ENCODE data around the gene ABCC8. TPM values are rescaled to one million over a fixed set of nuclear protein-coding genes. Genes with fewer than 3 reads are reported as not detected.

Gene ABCC8
- total and polyA plus RNA-seq, 9 of the 15 experiments (the other 6 are each of a cell fraction or from before 2014, with no cell fraction given): not detected

GRCh38 chr11:17353821-17354600, 122.6 kb downstream of the ABCC8 start (continued):
- TF ChIP-seq HDGF (IDR thresholded peaks at IDR 0.05): no peak
- TF ChIP-seq U2AF1 (optimal IDR thresholded peaks at IDR 0.05; ENCODE audit: low read depth, low read length): no peak
- no peak for TF ChIP-seq RAD51 (IDR thresholded peaks at IDR 0.05; ENCODE audit: borderline replicate concordance, low read depth)
- TF ChIP-seq, protein P1, sequence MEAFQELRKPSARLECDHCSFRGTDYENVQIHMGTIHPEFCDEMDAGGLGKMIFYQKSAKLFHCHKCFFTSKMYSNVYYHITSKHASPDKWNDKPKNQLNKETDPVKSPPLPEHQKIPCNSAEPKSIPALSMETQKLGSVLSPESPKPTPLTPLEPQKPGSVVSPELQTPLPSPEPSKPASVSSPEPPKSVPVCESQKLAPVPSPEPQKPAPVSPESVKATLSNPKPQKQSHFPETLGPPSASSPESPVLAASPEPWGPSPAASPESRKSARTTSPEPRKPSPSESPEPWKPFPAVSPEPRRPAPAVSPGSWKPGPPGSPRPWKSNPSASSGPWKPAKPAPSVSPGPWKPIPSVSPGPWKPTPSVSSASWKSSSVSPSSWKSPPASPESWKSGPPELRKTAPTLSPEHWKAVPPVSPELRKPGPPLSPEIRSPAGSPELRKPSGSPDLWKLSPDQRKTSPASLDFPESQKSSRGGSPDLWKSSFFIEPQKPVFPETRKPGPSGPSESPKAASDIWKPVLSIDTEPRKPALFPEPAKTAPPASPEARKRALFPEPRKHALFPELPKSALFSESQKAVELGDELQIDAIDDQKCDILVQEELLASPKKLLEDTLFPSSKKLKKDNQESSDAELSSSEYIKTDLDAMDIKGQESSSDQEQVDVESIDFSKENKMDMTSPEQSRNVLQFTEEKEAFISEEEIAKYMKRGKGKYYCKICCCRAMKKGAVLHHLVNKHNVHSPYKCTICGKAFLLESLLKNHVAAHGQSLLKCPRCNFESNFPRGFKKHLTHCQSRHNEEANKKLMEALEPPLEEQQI (IDR thresholded peaks at IDR 0.05): no peak
- TF ChIP-seq L3MBTL2 (IDR thresholded peaks at IDR 0.05): peak; percentile 55; the same call in 1 of the 2 replicates
- TF ChIP-seq, protein P2, sequence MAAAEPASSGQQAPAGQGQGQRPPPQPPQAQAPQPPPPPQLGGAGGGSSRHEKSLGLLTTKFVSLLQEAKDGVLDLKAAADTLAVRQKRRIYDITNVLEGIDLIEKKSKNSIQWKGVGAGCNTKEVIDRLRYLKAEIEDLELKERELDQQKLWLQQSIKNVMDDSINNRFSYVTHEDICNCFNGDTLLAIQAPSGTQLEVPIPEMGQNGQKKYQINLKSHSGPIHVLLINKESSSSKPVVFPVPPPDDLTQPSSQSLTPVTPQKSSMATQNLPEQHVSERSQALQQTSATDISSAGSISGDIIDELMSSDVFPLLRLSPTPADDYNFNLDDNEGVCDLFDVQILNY (CRISPR knock-in tag; IDR thresholded peaks at IDR 0.05): no peak
- TF ChIP-seq SIN3A (IDR thresholded peaks at IDR 0.05; ENCODE audit: borderline replicate concordance in 2 of 2, control insufficient read depth in 1 of 2, low read depth in 2 of 2, low read length in 2 of 2): no peak
- no peak for TF ChIP-seq POLR2B (IDR thresholded peaks at IDR 0.05; ENCODE audit: low read depth, partially characterized antibody)
- no peak for TF ChIP-seq POLR3G (IDR thresholded peaks at IDR 0.05; ENCODE audit: extremely low read depth, insufficient read length, insufficient replicate concordance)
- no peak for TF ChIP-seq JUNB (CRISPR knock-in tag; conservative IDR thresholded peaks at IDR 0.05)
- TF ChIP-seq, protein P3, sequence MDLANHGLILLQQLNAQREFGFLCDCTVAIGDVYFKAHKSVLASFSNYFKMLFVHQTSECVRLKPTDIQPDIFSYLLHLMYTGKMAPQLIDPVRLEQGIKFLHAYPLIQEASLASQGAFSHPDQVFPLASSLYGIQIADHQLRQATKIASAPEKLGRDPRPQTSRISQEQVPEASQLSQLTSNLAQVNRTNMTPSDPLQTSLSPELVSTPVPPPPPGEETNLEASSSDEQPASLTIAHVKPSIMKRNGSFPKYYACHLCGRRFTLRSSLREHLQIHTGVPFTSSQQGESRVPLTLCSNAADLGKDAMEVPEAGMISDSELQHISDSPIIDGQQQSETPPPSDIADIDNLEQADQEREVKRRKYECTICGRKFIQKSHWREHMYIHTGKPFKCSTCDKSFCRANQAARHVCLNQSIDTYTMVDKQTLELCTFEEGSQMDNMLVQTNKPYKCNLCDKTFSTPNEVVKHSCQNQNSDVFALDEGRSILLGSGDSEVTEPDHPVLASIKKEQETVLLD (IDR thresholded peaks at IDR 0.05): no peak
- TF ChIP-seq PHF8 (IDR thresholded peaks at IDR 0.05; ENCODE audit: borderline replicate concordance, low read length): peak; percentile 53; the same call in 1 of the 2 replicates
- TF ChIP-seq NELFE (IDR thresholded peaks at IDR 0.05; ENCODE audit: insufficient read depth, insufficient read length): no peak
- TF ChIP-seq NR2C1 (IDR thresholded peaks at IDR 0.05): no peak
- TF ChIP-seq NR2C1 (tag; IDR thresholded peaks at IDR 0.05): no peak
- TF ChIP-seq CHD2 (IDR thresholded peaks at IDR 0.05; ENCODE audit: low read depth, low read length): no peak
- TF ChIP-seq NR2C2 (CRISPR knock-in tag; IDR thresholded peaks at IDR 0.05): no peak
- peak; percentile 62; the same call in 1 of the 2 replicates for TF ChIP-seq NR2C2 (tag; IDR thresholded peaks at IDR 0.05)
- TF ChIP-seq ZNF41 (CRISPR knock-in tag; conservative IDR thresholded peaks at IDR 0.05): no peak
- TF ChIP-seq, protein P4, sequence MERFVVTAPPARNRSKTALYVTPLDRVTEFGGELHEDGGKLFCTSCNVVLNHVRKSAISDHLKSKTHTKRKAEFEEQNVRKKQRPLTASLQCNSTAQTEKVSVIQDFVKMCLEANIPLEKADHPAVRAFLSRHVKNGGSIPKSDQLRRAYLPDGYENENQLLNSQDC (CRISPR knock-in tag; IDR thresholded peaks at IDR 0.05): no peak
